ENCODE results near the gene RAMP1. TPM values are rescaled to one million over a fixed set of nuclear protein-coding genes. Genes with fewer than 3 reads are reported as not detected.
"Not testable (repeated sequence)": the region's sequence is repeated elsewhere in the genome, so short reads cannot be mapped to it uniquely, and the experiment has no call there.

Gene RAMP1
- polyA plus RNA-seq, 1 donor: 54.1 TPM

- DNase-seq (ENCODE audit: low read depth): not testable (repeated sequence)
These were observed 91.9 kb downstream of the RAMP1 start for GRCh38 chr2:237951354-237951753.

DNA sequence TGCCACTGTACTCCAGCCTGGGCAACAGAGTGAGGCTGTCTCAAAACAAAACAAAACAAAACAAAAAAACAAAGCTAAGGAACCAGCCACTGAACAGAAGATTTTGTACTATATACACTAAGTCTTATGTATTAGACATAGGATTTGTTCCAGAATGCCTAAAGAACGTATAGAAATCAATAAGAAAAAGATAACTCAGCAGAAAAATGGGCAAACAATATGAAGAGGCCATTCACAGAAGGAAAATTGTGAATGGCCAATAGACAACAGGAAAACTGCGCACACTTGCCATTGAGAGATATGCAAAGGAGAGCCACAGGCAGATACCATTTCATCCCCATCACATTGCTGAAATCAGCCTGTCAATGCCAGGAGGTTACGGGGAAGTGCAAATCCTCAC lies 92.5 kb downstream of the RAMP1 start:
- DNase-seq (ENCODE audit: low read depth): no peak

DNA sequence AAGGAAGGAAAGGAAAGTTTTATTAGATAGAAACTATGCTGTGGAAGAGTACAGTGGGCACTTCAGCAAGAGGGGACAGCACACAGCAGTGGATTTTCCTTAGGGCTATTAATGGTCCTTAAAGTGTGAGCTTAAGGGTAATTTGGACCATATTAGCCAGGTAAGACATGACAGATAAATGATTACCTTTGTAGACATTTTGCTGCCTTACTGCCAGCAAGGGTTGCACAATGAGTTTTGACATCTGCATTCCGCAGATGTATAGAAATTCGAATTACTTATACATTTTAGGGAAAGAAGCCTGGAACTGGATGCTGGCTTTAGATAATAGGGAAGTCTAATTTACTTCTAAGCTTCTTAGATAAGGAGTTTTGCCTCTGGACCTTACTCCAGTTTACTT lies 93.4 kb downstream of the RAMP1 start:
- no peak for DNase-seq (ENCODE audit: low read depth)

GRCh38 chr2:237955640-237956401 lies 96.4 kb downstream of the RAMP1 start:
- no peak for DNase-seq (ENCODE audit: low read depth)

- no peak for DNase-seq (ENCODE audit: low read depth)
These were observed 96.9 kb downstream of the RAMP1 start for GRCh38 chr2:237956402-237956736.

DNA sequence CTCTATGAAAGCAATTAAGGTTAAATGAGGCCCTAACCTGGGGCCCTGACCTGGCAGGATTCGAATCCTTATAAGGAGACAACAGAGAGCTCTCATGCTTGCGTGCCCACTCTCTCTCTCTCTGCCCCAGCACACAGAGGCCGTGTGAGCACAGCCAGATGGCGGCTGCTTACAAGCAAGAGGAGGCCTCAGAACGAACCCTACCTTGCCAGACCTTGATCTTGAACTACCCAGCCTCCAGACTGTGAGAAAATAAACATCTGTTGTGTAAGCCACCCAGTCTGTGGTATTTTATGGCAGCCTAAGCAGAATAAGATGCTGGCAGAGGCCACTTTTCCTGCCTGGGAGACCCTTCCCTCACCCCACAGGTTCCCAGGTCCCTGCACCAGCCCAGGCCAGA lies 102.2 kb downstream of the RAMP1 start:
- no peak for DNase-seq (ENCODE audit: low read depth)

Other genes with a start within 250 kb of the RAMP1 start
- gene LRRFIP1, start 232.0 kb upstream of the RAMP1 start, polyA plus RNA-seq (ENCODE audit: insufficient read length): 168 TPM
- gene RBM44, start 60.8 kb upstream of the RAMP1 start, polyA plus RNA-seq (ENCODE audit: insufficient read length): 0.59 TPM
- 37.4 TPM for gene UBE2F, start 107.4 kb downstream of the RAMP1 start, polyA plus RNA-seq (ENCODE audit: insufficient read length)
- 8.0 TPM for gene SCLY, start 201.4 kb downstream of the RAMP1 start, polyA plus RNA-seq (ENCODE audit: insufficient read length)
- 2.6 TPM for gene ESPNL, start 240.7 kb downstream of the RAMP1 start, polyA plus RNA-seq (ENCODE audit: insufficient read length)